Brain microvascular endothelial cell (primary cell): ENCODE measurements around the gene CCDC174.

ENCODE experiments used
- DNase-seq: peaks from one replicate; pipeline ENCODE4 v3.0.0-alpha.2; 2020
- H3K27ac ChIP-seq: fragments of 250-450 bp; sonication (Bioruptor Pico); 2 replicates; pipeline ENCODE4 v1.5.1; 2020; ENCODE audit warnings: mild to moderate bottlenecking, moderate library complexity
- H3K27me3 ChIP-seq: fragments of 250-450 bp; sonication (Bioruptor Pico); replicated peaks from 2 replicates; pipeline ENCODE4 v1.5.1; 2020; ENCODE audit warnings: mild to moderate bottlenecking
- H3K36me3 ChIP-seq: fragments of 250-450 bp; sonication (Bioruptor Pico); replicated peaks from 2 replicates; pipeline ENCODE4 v1.5.1; 2020; ENCODE audit warnings: mild to moderate bottlenecking
- H3K4me3 ChIP-seq: 2 replicates; pipeline ENCODE4 v1.5.1; 2011; ENCODE audit warnings: low read depth, mild to moderate bottlenecking, control low read depth, low read length, moderate library complexity
- in situ Hi-C: cut with HindIII; loops from 2 replicates; pipeline ENCODE4 v1.10.0; 2017; ENCODE audit warnings: low sequenced_read_pairs, low pct_ligation_motif_present
- TF ChIP-seq, protein P1 (sequence below): IDR thresholded peaks from 2 replicates; pipeline ENCODE4 v1.5.1; 2011; ENCODE audit warnings: low read depth, mild to moderate bottlenecking, moderate library complexity, low read length, control low read depth, inconsistent platforms; ENCODE audit errors: missing control alignments

CCDC174 gene

DNA sequence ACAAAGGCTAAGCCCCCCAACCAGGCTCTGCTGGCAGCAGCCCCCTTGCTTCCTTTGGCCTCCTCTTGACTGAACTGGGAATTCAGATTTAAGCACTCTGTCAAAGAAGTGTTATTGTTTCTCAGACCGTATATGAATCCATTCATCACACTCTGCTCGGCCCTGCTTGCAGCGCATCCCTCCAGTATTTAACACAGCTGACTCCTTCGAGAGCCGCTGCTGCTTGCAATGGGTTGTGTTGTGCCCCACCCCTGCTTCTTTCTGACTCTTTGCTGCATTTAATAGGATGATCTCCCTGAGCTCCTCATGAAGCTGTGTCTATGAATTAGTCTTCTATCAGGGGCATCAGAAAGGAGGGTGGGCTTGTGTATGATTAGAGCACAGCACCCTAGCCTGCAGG lies 54.5 kb downstream of the CCDC174 start:
- no peak for DNase-seq
- H3K27ac ChIP-seq: no peak overlapping the region
- TF ChIP-seq, protein P1, sequence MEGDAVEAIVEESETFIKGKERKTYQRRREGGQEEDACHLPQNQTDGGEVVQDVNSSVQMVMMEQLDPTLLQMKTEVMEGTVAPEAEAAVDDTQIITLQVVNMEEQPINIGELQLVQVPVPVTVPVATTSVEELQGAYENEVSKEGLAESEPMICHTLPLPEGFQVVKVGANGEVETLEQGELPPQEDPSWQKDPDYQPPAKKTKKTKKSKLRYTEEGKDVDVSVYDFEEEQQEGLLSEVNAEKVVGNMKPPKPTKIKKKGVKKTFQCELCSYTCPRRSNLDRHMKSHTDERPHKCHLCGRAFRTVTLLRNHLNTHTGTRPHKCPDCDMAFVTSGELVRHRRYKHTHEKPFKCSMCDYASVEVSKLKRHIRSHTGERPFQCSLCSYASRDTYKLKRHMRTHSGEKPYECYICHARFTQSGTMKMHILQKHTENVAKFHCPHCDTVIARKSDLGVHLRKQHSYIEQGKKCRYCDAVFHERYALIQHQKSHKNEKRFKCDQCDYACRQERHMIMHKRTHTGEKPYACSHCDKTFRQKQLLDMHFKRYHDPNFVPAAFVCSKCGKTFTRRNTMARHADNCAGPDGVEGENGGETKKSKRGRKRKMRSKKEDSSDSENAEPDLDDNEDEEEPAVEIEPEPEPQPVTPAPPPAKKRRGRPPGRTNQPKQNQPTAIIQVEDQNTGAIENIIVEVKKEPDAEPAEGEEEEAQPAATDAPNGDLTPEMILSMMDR: no peak
- H3K4me3 ChIP-seq: no peak overlapping the region
- no peaks in the 10 kb centered on the region for H3K27me3 ChIP-seq
- H3K36me3 ChIP-seq: no peaks in the 10 kb centered on the region
- in situ Hi-C loops: no loop called here

DNA sequence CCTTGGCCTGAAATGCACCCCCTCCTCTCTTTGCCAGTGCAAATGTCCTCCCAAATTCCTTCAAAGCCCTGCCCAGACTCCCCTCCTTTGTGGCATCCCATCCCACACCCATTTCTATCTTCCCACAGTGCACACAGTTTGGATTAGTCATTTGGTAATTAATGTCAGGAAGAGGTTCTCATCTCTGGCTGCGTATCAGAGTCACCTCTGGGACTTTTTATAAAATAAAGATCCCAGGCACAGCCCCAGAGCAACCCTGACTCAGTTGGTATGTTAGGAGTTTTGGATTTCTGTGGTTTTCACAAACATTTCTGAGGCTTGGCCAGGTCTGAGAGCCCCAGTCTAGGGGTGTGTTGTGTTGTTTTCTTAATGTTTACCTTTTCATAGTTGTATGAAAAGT lies 65.0 kb downstream of the CCDC174 start:
- H3K27me3 ChIP-seq: no peaks in the 10 kb centered on the region
- no peak overlapping the region for H3K27ac ChIP-seq
- in situ Hi-C loops: no loop called here
- H3K4me3 ChIP-seq: no peak overlapping the region
- no peaks in the 10 kb centered on the region for H3K36me3 ChIP-seq
- TF ChIP-seq, protein P1: no peak
- no peak for DNase-seq

DNA sequence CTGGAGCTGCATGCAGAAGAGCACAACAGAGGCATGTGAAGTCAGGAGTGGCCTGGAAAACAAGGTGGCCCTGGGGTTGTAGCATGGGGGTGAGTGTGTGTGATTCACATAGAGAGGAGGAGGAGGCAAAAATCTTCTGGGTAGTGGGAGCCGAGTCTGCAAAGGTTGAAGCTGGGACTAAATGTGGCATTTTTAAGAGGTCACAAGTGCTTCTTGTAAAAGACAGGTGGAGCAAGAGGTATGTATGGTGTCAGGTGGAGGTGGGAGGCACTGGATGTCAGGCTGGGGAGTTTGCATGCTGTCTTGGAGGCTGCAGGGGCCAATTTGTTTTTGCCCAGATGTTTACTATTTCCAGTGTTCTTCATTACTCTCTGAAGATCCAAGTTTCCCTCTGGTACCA lies 65.7 kb downstream of the CCDC174 start:
- Histone ChIP-seq H3K4me3 (no peak overlapping the region), H3K27me3 (no peaks in the 10 kb centered on the region), H3K27ac (no peak overlapping the region), H3K36me3 (no peaks in the 10 kb centered on the region)
- TF ChIP-seq, protein P1: no peak
- DNase-seq: no peak
- in situ Hi-C loops: no loop called here

DNA sequence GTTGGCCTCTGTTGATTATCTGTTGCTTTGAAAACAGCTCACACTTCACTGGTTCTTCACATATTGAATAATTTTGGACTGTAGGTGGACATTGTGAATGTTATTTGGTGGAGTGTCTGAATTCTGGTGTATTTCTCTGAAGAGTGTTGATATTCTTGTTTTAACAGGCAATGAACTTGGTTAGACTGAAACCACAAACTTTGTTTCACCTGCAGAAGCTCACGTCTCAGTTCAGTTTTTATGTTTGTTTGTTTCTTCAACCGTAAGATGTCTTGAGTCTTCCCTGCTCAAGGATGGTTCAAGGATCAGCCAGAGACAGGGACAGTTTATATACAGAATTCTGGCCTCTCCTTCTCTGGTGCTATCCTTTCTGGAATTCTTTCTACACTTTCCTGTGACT lies 67.0 kb downstream of the CCDC174 start:
- TF ChIP-seq, protein P1: no peak
- no peak for DNase-seq
- no peak overlapping the region for H3K4me3 ChIP-seq
- in situ Hi-C loops: no loop called here
- H3K27ac ChIP-seq: no peak overlapping the region
- no peaks in the 10 kb centered on the region for H3K27me3 ChIP-seq
- H3K36me3 ChIP-seq: no peaks in the 10 kb centered on the region

DNA sequence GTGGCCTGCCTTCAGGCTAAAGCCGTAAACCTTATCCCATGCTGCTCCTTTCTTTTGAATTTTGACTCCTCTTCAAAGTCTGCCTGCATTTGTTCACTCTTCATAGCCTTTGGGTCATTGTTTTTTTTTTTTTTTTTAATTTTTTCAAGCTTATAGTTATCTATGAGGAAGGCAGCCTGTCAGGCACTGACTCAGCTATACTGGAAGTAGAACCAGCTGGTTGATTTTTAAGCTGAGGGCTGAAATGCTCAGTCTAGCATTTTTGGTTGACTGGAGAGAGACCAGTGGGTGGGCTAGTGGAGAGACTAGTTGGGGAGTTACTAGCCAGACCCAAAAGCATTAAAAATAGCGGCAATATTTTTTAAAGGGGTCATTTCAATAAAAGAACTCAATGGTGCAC lies 67.4 kb downstream of the CCDC174 start:
- H3K36me3 ChIP-seq: no peaks in the 10 kb centered on the region
- in situ Hi-C loops: no loop called here
- no peak for DNase-seq
- no peaks in the 10 kb centered on the region for H3K27me3 ChIP-seq
- TF ChIP-seq, protein P1: no peak
- no peak overlapping the region for H3K4me3 ChIP-seq
- no peak overlapping the region for H3K27ac ChIP-seq

DNA sequence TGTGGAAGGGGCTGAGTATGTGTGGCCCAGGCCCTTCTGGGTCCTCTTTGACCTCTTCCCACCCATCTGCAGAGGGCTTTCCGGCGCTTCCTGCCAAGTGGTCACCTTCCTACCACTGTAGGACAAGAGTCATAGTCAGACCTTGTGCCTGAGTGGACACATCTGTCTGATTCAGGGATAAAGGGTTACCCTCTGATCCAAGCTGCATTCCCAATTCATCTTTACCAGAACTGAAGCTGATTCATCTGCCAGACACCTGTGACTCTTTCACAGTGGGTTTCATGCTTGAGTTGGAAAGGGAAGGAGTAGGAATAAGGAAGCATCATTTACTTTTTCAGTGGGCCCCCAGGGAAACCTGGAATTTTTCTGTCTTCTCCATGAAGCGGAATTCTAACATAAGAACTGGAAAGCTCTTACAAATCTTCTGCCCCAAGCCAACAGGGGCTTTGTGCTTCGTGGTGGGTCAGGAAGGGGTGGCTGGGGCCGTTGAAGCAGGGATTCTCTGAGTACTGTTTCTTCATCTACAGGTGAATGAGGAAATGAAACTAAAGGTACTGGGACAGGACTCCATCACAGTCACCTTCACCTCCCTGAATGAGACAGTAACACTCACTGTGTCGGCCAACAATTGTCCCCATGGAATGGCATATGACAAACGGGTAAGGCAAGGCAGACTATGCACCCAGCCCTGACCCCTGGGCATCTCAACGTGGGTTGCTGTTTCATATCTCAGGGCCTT lies 69.7 kb downstream of the CCDC174 start:
- Histone ChIP-seq H3K36me3 (no peaks in the 10 kb centered on the region), H3K27me3 (no peaks in the 10 kb centered on the region), H3K4me3 (no peak overlapping the region), H3K27ac (no peak overlapping the region)
- in situ Hi-C loops: no loop called here
- TF ChIP-seq, protein P1: no peak
- DNase-seq: no peak
